Naive thymus-derived CD4-positive, alpha-beta T cell (primary cell): Measurements from ENCODE around the gene TH. TPM values are rescaled to one million over a fixed set of nuclear protein-coding genes. Genes with fewer than 3 reads are reported as not detected.

Experiments
- ATAC-seq: fragments of 150-1000 bp; cut with Tn5 transposase; 2 replicates; pipeline ENCODE4 v1.10.0; 2021; ENCODE audit warnings: mild to moderate bottlenecking, moderate library complexity
- CTCF ChIA-PET: fragments of 350-600 bp; sonication (Branson Sonifier 250); formaldehyde crosslinking; loops from one replicate; lab custom pipeline; 2021; ENCODE audit warnings: antibody characterized with exemption; lab: Charles Lee
- POLR2A ChIA-PET: fragments of 350-600 bp; sonication (Branson Sonifier 250); formaldehyde crosslinking; loops from one replicate; lab custom pipeline; 2021; ENCODE audit warnings: antibody characterized with exemption, inconsistent platforms; lab: Charles Lee
- DNase-seq, 9 donors: peaks; one replicate each; pipeline versions ENCODE4 v3.0.0 to v3.0.0-alpha.2; 2020 to 2022; ENCODE audit warnings: mixed read lengths in 1 of 9
- H3K27ac ChIP-seq: one replicate; pipeline ENCODE4 v1.7.0; 2013; ENCODE audit warnings: mild to moderate bottlenecking, low read depth, low read length, moderate library complexity
- H3K27me3 ChIP-seq, 2 donors: one replicate each; pipeline ENCODE4 v1.7.0; 2013; ENCODE audit warnings: low read length in 2 of 2, mild to moderate bottlenecking in 2 of 2, moderate library complexity in 2 of 2; ENCODE audit not compliant: control insufficient read depth in 2 of 2, insufficient read depth in 2 of 2
- H3K36me3 ChIP-seq, 3 experiments: 1 replicate in 2 of 3; 2 replicates in 1 of 3; pipeline ENCODE4 v1.7.0; 2013; ENCODE audit warnings: low read length in 3 of 3, mild to moderate bottlenecking in 3 of 3, moderate library complexity in 1 of 3; ENCODE audit not compliant: insufficient read depth in 3 of 3, control insufficient read depth in 2 of 3
- H3K4me1 ChIP-seq, 2 donors: one replicate each; pipeline ENCODE4 v1.7.0; 2013; ENCODE audit warnings: low read length in 2 of 2, mild to moderate bottlenecking in 2 of 2, moderate library complexity in 1 of 2; ENCODE audit not compliant: control insufficient read depth in 2 of 2, insufficient read depth in 2 of 2
- H3K4me3 ChIP-seq: 2 replicates; pipeline ENCODE4 v1.7.0; 2013; ENCODE audit warnings: mild to moderate bottlenecking, low read length
- H3K9me3 ChIP-seq, 3 experiments: 1 replicate in 2 of 3; 2 replicates in 1 of 3; pipeline ENCODE4 v1.7.0; 2013; ENCODE audit warnings: low read length in 3 of 3; ENCODE audit not compliant: control insufficient read depth in 2 of 3
- H3K27ac Mint-ChIP-seq, 9 donors: one replicate each; pipeline ENCODE4 v1.8.0; 2020 to 2022; ENCODE audit warnings: mixed read lengths in 9 of 9, mild to moderate bottlenecking in 8 of 9, moderate library complexity in 5 of 9, inconsistent platforms in 2 of 9
- H3K27me3 Mint-ChIP-seq, 5 donors: one replicate each; pipeline ENCODE4 v1.8.0; 2021 to 2022; ENCODE audit warnings: mixed read lengths in 5 of 5, mild to moderate bottlenecking in 1 of 5
- H3K36me3 Mint-ChIP-seq, 5 donors: one replicate each; pipeline ENCODE4 v1.8.0; 2020 to 2022; ENCODE audit warnings: mixed read lengths in 5 of 5, mild to moderate bottlenecking in 3 of 5, inconsistent platforms in 1 of 5
- H3K4me1 Mint-ChIP-seq, 7 donors: one replicate each; pipeline ENCODE4 v1.8.0; 2020 to 2022; ENCODE audit warnings: mixed read lengths in 7 of 7, mild to moderate bottlenecking in 3 of 7, inconsistent platforms in 1 of 7
- H3K4me3 Mint-ChIP-seq, 10 donors: one replicate each; pipeline ENCODE4 v1.8.0; 2020 to 2022; ENCODE audit warnings: mild to moderate bottlenecking in 10 of 10, mixed read lengths in 10 of 10, moderate library complexity in 6 of 10, inconsistent platforms in 2 of 10
- H3K9me3 Mint-ChIP-seq, 11 donors: one replicate each; pipeline ENCODE4 v1.8.0; 2020 to 2022; ENCODE audit warnings: mixed read lengths in 11 of 11, mild to moderate bottlenecking in 4 of 11, inconsistent platforms in 1 of 11, moderate library complexity in 1 of 11
- intact Hi-C, 2 donors: fragments of 100-400 bp; cut with micrococcal nuclease; formaldehyde crosslinking; loops; one replicate each; pipeline ENCODE4 v1.15.1; 2023
- polyA plus RNA-seq, 2 donors: library from polyadenylated mRNA; unstranded; fragments of 300-500 nt; fragmentation: Illumina TruSeq; gene quantifications; one replicate each; pipeline ENCODE4 v1.2.3, GENCODE V29; 2021
- total RNA-seq, 6 experiments: library from RNA in 5 of 6; stranded (reverse) in 5 of 6; gene quantifications; 1 replicate in 5 of 6; 2 replicates in 1 of 6; pipeline ENCODE4 v1.2.3 and lab custom pipeline; 2021 to 2026

Gene TH
- total and polyA plus RNA-seq, 7 experiments from 2014 or later, result not detected

GRCh38 chr11:2132874-2133240, 38.8 kb downstream of the TH start:
- CTCF ChIA-PET, result interaction anchor here (0.6 kb wide), 1 partner anchor 839 kb away, joined by 3 read pairs; no protein-coding TSS in a partner anchor
- Mint-ChIP-seq H3K27ac (no peak overlapping the region), H3K4me3 (peak overlapping the region in 1 of 10 donors; percentile 21), H3K9me3 (peaks cover 0 to 9% (median 0%) of the 10 kb centered on the region in 11 donors), H3K36me3 (no peaks in the 10 kb centered on the region), H3K27me3 (peaks cover 22 to 60% (median 46%) of the 10 kb centered on the region in 5 donors), H3K4me1 (peaks cover 0 to 14% (median 0%) of the 10 kb centered on the region in 7 donors)
- Histone ChIP-seq H3K27ac (no peak overlapping the region), H3K4me3 (no peak overlapping the region), H3K27me3 (peaks cover 0 to 3% of the 10 kb centered on the region in 2 donors), H3K4me1 (no peaks in the 10 kb centered on the region), H3K9me3 (no peaks in the 10 kb centered on the region), H3K36me3 (no peaks in the 10 kb centered on the region)
- ATAC-seq, result no peak
- POLR2A ChIA-PET, result no interaction called here
- intact Hi-C loops, result no loop called here
- DNase-seq, result no peak

GRCh38 chr11:2132246-2132645, 39.4 kb downstream of the TH start:
- no peak overlapping the region for H3K4me3 Mint-ChIP-seq
- H3K4me1 Mint-ChIP-seq, result peaks cover 0 to 9% (median 0%) of the 10 kb centered on the region in 7 donors
- POLR2A ChIA-PET, result no interaction called here
- no peaks in the 10 kb centered on the region for H3K4me1 ChIP-seq
- H3K27ac ChIP-seq, result no peak overlapping the region
- H3K9me3 Mint-ChIP-seq, result peaks cover 0 to 9% (median 0%) of the 10 kb centered on the region in 11 donors
- no peak for ATAC-seq
- H3K36me3 Mint-ChIP-seq, result no peaks in the 10 kb centered on the region
- H3K27me3 Mint-ChIP-seq, result peaks cover 22 to 64% (median 45%) of the 10 kb centered on the region in 5 donors
- H3K4me3 ChIP-seq, result no peak overlapping the region
- H3K9me3 ChIP-seq, result no peaks in the 10 kb centered on the region
- no peak overlapping the region for H3K27ac Mint-ChIP-seq
- no peak for DNase-seq
- CTCF ChIA-PET, result interaction anchor here (0.6 kb wide), 1 partner anchor 839 kb away, joined by 3 read pairs; no protein-coding TSS in a partner anchor
- H3K27me3 ChIP-seq, result no peaks in the 10 kb centered on the region
- intact Hi-C loops, result no loop called here
- H3K36me3 ChIP-seq, result no peaks in the 10 kb centered on the region

GRCh38 chr11:2131371-2132236, 40.0 kb downstream of the TH start:
- CTCF ChIA-PET, result no interaction called here
- Mint-ChIP-seq H3K4me1 (peaks cover 0 to 5% (median 0%) of the 10 kb centered on the region in 7 donors), H3K9me3 (peaks cover 0 to 9% (median 0%) of the 10 kb centered on the region in 11 donors), H3K27me3 (peaks cover 20 to 64% (median 39%) of the 10 kb centered on the region in 5 donors), H3K27ac (peak overlapping the region in 1 of 9 donors; percentile 47), H3K36me3 (no peaks in the 10 kb centered on the region), H3K4me3 (no peak overlapping the region)
- POLR2A ChIA-PET, result no interaction called here
- Histone ChIP-seq H3K4me3 (no peak overlapping the region), H3K9me3 (no peaks in the 10 kb centered on the region), H3K4me1 (no peaks in the 10 kb centered on the region), H3K27ac (no peak overlapping the region), H3K27me3 (no peaks in the 10 kb centered on the region), H3K36me3 (no peaks in the 10 kb centered on the region)
- DNase-seq (no peak), ATAC-seq (no peak)
- intact Hi-C loops, result no loop called here

- H3K27me3 ChIP-seq, result no peaks in the 10 kb centered on the region
- H3K36me3 ChIP-seq, result no peaks in the 10 kb centered on the region
- ChIA-PET POLR2A (no interaction called here), CTCF (no interaction called here)
- Mint-ChIP-seq H3K36me3 (no peaks in the 10 kb centered on the region), H3K4me1 (peaks cover 0 to 5% (median 0%) of the 10 kb centered on the region in 7 donors), H3K27ac (no peak overlapping the region), H3K9me3 (peaks cover 0 to 11% (median 0%) of the 10 kb centered on the region in 11 donors), H3K4me3 (no peak overlapping the region), H3K27me3 (peaks cover 13 to 58% (median 32%) of the 10 kb centered on the region in 5 donors)
- intact Hi-C loops, result no loop called here
- no peaks in the 10 kb centered on the region for H3K4me1 ChIP-seq
- H3K9me3 ChIP-seq, result no peaks in the 10 kb centered on the region
- H3K4me3 ChIP-seq, result no peak overlapping the region
- ATAC-seq (no peak), DNase-seq (no peak)
- H3K27ac ChIP-seq, result no peak overlapping the region
Observed at GRCh38 chr11:2130881-2131352, 40.7 kb downstream of the TH start.

GRCh38 chr11:2129699-2130366, 41.8 kb downstream of the TH start:
- H3K27me3 Mint-ChIP-seq, result peaks cover 4 to 48% (median 24%) of the 10 kb centered on the region in 5 donors
- Histone ChIP-seq H3K4me3 (no peak overlapping the region), H3K27ac (no peak overlapping the region), H3K4me1 (no peaks in the 10 kb centered on the region), H3K27me3 (no peaks in the 10 kb centered on the region), H3K36me3 (no peaks in the 10 kb centered on the region), H3K9me3 (no peaks in the 10 kb centered on the region)
- ATAC-seq (no peak), DNase-seq (no peak)
- intact Hi-C loops, result no loop called here
- ChIA-PET POLR2A (no interaction called here), CTCF (interaction anchor here (0.6 kb wide), 1 partner anchor 295 kb away, joined by 3 read pairs; the partner anchor contains the start of gene SYT8)
- H3K36me3 Mint-ChIP-seq, result no peaks in the 10 kb centered on the region
- peaks cover 0 to 21% (median 0%) of the 10 kb centered on the region in 11 donors for H3K9me3 Mint-ChIP-seq
- no peak overlapping the region for H3K27ac Mint-ChIP-seq
- no peak overlapping the region for H3K4me3 Mint-ChIP-seq
- peaks cover 0 to 5% (median 0%) of the 10 kb centered on the region in 7 donors for H3K4me1 Mint-ChIP-seq

- Histone ChIP-seq H3K36me3 (no peaks in the 10 kb centered on the region), H3K27ac (no peak overlapping the region), H3K27me3 (no peaks in the 10 kb centered on the region), H3K4me3 (no peak overlapping the region), H3K9me3 (no peaks in the 10 kb centered on the region), H3K4me1 (no peaks in the 10 kb centered on the region)
- ChIA-PET CTCF (interaction anchor here (0.6 kb wide), 1 partner anchor 295 kb away, joined by 3 read pairs; the partner anchor contains the start of gene SYT8), POLR2A (no interaction called here)
- Mint-ChIP-seq H3K4me3 (no peak overlapping the region), H3K36me3 (no peaks in the 10 kb centered on the region), H3K9me3 (peaks cover 0 to 25% (median 0%) of the 10 kb centered on the region in 11 donors), H3K27me3 (peaks cover 4 to 43% (median 23%) of the 10 kb centered on the region in 5 donors), H3K4me1 (peaks cover 0 to 5% (median 0%) of the 10 kb centered on the region in 7 donors), H3K27ac (no peak overlapping the region)
- ATAC-seq (no peak), DNase-seq (no peak)
- intact Hi-C loops, result no loop called here
Observed at GRCh38 chr11:2129308-2129698, 42.3 kb downstream of the TH start.
